ENCODE results near the gene SHLD3. TPM values are rescaled to one million over a fixed set of nuclear protein-coding genes. Genes with fewer than 3 reads are reported as not detected.
A peak's percentile ranks its signal among the peaks of the same experiment; 100 is the strongest.

SHLD3 gene
- total and polyA plus RNA-seq, 4 donors, result 2.2 to 4.6 (median 3.1) TPM

DNA sequence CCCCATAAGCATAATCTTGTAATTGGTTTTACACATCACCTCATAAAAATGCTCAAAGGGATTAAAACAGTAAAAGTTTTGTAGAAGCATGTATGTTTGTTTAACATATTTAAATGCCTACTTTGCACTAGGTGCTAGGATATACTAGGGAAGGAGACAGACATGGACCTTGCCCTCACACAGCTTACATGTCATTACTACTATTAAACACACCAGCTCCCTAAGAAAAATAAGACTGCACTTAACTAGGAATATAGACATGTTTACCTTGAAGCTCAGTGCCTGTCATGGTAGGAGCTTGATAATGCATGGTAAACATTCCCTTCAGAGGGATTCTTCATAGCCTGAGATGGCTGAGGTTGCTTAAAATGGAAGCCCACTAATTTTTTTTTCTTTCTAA, 6.2 kb downstream of the SHLD3 start:
- TF ChIP-seq CTCF (IDR thresholded peaks at IDR 0.05; ENCODE audit: control extremely low read depth, extremely low read depth), result no peak
- H3K27ac ChIP-seq (ENCODE audit: low read depth in 1 of 2, low read length in 1 of 2), result no peak overlapping the region
- H3K4me3 ChIP-seq, result no peak overlapping the region
- peaks cover 0 to 3% (median under 1%) of the 10 kb centered on the region in 5 donors for H3K4me1 ChIP-seq (ENCODE audit: control insufficient read depth in 5 of 5, insufficient read depth in 5 of 5, low read length in 5 of 5)
- H3K36me3 ChIP-seq (ENCODE audit: control insufficient read depth in 4 of 4, insufficient read depth in 4 of 4, low read length in 4 of 4), result peaks cover 0 to 2% (median 1%) of the 10 kb centered on the region in 4 donors
- DNase-seq (no peak), ATAC-seq (ENCODE audit: insufficient read depth, low FRiP score) (no peak)
- no peaks in the 10 kb centered on the region for H3K9me3 ChIP-seq (ENCODE audit: control insufficient read depth in 4 of 4, insufficient read depth in 3 of 4, low read length in 3 of 4)
- no peaks in the 10 kb centered on the region for H3K27me3 ChIP-seq (ENCODE audit: control insufficient read depth in 3 of 3, insufficient read depth in 3 of 3, low read length in 2 of 3)
- H3K9ac ChIP-seq (ENCODE audit: insufficient read depth in 1 of 2, low read length in 2 of 2), result no peak overlapping the region

DNA sequence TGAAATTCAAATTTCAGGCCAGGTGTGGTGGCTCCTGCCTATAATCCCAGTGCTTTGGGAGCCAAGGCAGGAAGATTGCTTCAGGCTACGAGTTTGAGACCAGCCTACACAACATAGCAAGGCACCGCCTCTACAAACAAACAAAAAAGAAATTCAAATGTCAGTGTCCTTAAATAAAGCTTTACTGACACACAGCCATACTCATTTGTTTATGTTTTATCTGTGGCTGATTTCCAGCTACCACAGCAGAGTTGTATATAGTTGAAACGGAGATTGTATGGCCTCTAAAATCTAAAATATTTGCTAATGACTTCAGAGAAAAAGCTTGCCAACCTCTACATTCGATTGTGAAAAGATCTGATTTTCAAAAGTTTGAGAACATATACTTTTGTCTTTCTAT, 15.4 kb downstream of the SHLD3 start:
- no peak for TF ChIP-seq CTCF (IDR thresholded peaks at IDR 0.05; ENCODE audit: control extremely low read depth, extremely low read depth)
- H3K36me3 ChIP-seq (ENCODE audit: control insufficient read depth in 4 of 4, insufficient read depth in 4 of 4, low read length in 4 of 4), result peaks cover 10 to 16% (median 14%) of the 10 kb centered on the region in 4 donors
- WGBS, 2 donors, result 84 to 94% methylated on average over 4 of the region's 4 CpGs

DNA sequence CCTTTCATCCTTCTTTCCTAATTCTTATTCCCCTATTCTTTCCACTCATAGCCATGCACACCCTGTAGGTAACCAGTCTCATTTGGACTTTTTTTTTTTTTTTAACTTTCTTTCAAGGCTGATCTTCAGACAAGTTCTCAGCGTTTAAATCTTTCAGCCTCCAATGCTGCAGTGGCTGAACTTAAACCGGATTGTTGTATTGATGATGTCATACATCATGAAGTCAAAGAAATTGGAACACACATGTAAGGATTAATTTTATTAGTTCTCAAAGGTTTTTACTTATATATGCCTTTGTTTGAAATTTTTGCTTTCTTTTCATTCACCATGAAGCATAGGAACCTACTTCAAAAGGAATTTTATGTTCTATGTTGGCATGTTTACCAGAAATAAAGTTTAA, 22.1 kb downstream of the SHLD3 start:
- DNase-seq, result no peak
- Histone ChIP-seq H3K4me3 (no peak overlapping the region), H3K27ac (ENCODE audit: low read depth in 1 of 2, low read length in 1 of 2) (no peak overlapping the region), H3K27me3 (ENCODE audit: control insufficient read depth in 3 of 3, insufficient read depth in 3 of 3, low read length in 2 of 3) (no peaks in the 10 kb centered on the region), H3K9ac (ENCODE audit: insufficient read depth in 1 of 2, low read length in 2 of 2) (no peak overlapping the region), H3K9me3 (ENCODE audit: control insufficient read depth in 4 of 4, insufficient read depth in 3 of 4, low read length in 3 of 4) (no peaks in the 10 kb centered on the region), H3K36me3 (ENCODE audit: control insufficient read depth in 4 of 4, insufficient read depth in 4 of 4, low read length in 4 of 4) (peaks cover 0 to 18% (median 5%) of the 10 kb centered on the region in 4 donors), H3K4me1 (ENCODE audit: control insufficient read depth in 5 of 5, insufficient read depth in 5 of 5, low read length in 5 of 5) (no peaks in the 10 kb centered on the region)
- ATAC-seq (ENCODE audit: insufficient read depth, low FRiP score), result no peak
- WGBS, 2 donors, result 88 to 94% methylated on average over 2 of the region's 2 CpGs
- TF ChIP-seq CTCF (IDR thresholded peaks at IDR 0.05; ENCODE audit: control extremely low read depth, extremely low read depth), result no peak

More for the DNA sequence above, 15.4 kb downstream of the SHLD3 start:
- Histone ChIP-seq H3K27me3 (ENCODE audit: control insufficient read depth in 3 of 3, insufficient read depth in 3 of 3, low read length in 2 of 3) (no peaks in the 10 kb centered on the region), H3K9me3 (ENCODE audit: control insufficient read depth in 4 of 4, insufficient read depth in 3 of 4, low read length in 3 of 4) (no peaks in the 10 kb centered on the region), H3K4me3 (no peak overlapping the region), H3K4me1 (ENCODE audit: control insufficient read depth in 5 of 5, insufficient read depth in 5 of 5, low read length in 5 of 5) (no peaks in the 10 kb centered on the region), H3K9ac (ENCODE audit: insufficient read depth in 1 of 2, low read length in 2 of 2) (no peak overlapping the region), H3K27ac (ENCODE audit: low read depth in 1 of 2, low read length in 1 of 2) (no peak overlapping the region)
- DNase-seq (peak in 1 of 3 donors; percentile 36), ATAC-seq (ENCODE audit: insufficient read depth, low FRiP score) (no peak)

DNA sequence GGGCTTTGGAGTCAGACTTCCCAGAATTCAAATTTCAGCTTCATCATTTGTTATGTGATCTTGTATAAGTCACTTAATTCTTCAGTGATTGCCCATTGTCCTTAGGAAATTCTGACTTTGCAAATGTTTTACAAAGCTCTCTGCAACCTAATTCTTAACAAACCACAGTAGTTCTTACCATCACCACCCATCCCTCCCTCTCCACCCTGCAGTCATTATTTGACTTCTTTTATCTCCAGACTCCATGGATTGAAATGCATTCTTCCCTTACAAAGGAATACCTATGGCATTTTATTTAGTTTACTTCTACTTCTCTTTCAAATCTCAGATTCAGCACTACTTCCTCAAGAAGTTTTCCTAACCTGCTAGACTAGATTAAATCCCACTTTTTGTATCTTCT, 23.1 kb downstream of the SHLD3 start:
- H3K4me3 ChIP-seq, result no peak overlapping the region
- no peaks in the 10 kb centered on the region for H3K4me1 ChIP-seq (ENCODE audit: control insufficient read depth in 5 of 5, insufficient read depth in 5 of 5, low read length in 5 of 5)
- peaks cover 0 to 18% (median 5%) of the 10 kb centered on the region in 4 donors for H3K36me3 ChIP-seq (ENCODE audit: control insufficient read depth in 4 of 4, insufficient read depth in 4 of 4, low read length in 4 of 4)
- no peaks in the 10 kb centered on the region for H3K27me3 ChIP-seq (ENCODE audit: control insufficient read depth in 3 of 3, insufficient read depth in 3 of 3, low read length in 2 of 3)
- H3K9ac ChIP-seq (ENCODE audit: insufficient read depth in 1 of 2, low read length in 2 of 2), result no peak overlapping the region
- H3K27ac ChIP-seq (ENCODE audit: low read depth in 1 of 2, low read length in 1 of 2), result no peak overlapping the region
- DNase-seq (no peak), ATAC-seq (ENCODE audit: insufficient read depth, low FRiP score) (no peak)
- H3K9me3 ChIP-seq (ENCODE audit: control insufficient read depth in 4 of 4, insufficient read depth in 3 of 4, low read length in 3 of 4), result no peaks in the 10 kb centered on the region
- TF ChIP-seq CTCF (IDR thresholded peaks at IDR 0.05; ENCODE audit: control extremely low read depth, extremely low read depth), result no peak

Measured in lung (tissue), 12 donors.